HG03280 (cell line): Measurements from ENCODE around the gene ASB6.
A peak's percentile ranks its signal among the peaks of the same experiment; 100 is the strongest.

ENCODE experiments used
- ATAC-seq: cut with Tn5 transposase; IDR thresholded peaks from one replicate; pipeline ENCODE4 v1.9.1; 2021; ENCODE audit warnings: mild to moderate bottlenecking, moderate library complexity; ENCODE audit not compliant: unreplicated experiment

Gene ASB6

DNA sequence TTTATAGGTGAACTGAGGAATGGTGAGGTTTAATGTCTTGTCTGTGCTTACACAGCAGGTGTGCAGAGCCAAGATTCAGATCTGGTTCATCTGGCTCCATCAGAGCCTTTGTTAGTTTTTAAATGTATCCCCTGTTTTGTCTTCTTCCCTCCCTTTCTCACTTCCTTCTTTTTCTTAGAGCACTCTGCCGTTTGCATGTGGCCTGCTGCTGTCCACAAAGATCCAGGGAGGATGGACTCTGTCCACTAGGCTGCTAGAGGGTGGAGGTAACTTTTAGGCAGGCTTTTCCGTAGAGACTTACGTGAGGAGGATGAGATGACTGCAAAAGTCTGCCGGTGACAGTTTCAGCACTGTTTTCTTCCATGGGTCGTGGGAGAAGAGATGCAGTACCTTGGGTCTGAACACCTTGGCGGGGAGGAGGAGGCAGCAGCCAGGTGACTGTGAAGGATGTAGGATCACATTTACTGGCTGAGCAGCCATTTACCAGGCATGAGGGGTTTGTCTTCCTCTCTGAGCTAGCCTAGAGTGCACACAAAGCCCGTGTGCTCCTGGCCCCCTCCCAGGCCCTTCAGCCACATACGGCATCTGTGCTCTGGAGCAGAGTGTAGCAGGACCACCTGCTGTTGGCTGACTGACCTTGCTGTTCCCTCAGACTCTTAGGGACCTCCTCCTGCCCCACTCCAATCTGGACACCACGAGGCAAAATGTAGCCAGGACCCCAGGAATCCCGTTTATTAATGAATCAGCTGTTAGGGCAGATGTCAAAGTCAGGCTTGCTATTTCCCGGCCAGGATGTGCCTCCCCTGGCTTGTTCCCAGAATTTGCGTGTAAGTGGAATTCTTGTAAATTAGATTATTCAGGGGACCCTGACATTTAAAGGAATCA is 14.2 kb downstream of the ASB6 start:
- no peak for ATAC-seq

DNA sequence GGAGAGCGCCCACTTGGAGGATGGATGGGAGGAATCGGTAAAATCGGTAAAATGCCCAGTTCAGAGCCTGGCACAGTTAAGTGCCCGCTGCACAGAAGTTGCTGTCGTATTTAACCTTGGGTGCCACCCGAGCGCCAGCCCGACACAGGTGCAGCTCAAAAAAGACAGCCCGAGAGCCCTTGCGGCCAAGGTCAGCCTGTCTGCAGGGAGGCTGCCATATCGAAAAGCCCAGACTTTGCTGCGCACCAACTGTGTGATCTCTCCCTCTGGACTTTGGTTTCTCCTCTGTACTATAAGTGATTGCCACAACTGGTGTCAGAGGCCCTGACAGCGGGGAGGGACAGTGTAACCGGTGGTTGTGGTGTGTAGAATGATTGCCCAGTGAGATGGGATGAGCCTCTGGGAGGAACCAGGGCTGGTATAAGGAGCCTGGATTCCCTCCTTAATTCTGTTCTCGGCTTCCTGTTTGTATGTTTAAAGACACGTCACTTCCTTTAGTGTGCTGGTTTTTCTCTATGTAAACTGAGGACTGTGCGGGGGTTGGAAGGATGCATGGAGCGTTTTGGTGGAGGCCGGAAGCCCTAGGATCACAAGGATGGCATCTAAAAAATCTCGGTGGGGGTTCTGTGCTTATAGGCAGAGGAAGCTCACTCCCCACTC is 15.2 kb downstream of the ASB6 start:
- peak; percentile 26 for ATAC-seq

DNA sequence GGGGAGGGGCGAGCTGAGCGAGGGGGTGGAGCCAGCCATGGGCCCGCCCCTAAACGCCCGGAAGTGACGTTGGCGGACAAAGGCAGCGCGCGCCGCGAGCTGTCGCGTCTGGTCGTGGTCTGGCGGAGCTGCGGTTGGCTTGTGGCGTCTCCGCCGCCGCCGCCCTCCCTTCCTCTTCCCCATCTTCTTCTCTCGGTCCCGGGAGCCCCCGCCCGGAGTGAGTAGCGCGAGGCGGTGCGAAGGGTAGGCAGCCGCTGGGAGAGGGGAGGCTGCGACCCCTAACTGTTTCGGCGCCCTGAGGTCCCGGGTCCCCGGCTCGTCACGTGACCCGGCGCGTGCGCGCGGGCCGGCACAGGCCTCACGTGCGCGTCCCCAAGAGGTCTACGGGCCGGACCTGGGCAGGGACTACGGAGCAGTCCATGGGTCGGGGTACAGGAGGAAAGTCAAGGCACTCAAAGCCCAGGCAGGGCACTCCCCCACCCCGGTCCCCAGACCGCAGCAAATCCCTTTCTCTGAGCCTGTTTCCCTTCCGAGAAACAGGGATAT is 15.8 kb downstream of the ASB6 start, which contains the start of gene NTMT1:
Gene NTMT1, plus strand, starts transcription at position 85 of the 546 bp plus-strand sequence. CDS start 6,541 bp downstream, outside the sequence.
- ATAC-seq, result peak; percentile 76

DNA sequence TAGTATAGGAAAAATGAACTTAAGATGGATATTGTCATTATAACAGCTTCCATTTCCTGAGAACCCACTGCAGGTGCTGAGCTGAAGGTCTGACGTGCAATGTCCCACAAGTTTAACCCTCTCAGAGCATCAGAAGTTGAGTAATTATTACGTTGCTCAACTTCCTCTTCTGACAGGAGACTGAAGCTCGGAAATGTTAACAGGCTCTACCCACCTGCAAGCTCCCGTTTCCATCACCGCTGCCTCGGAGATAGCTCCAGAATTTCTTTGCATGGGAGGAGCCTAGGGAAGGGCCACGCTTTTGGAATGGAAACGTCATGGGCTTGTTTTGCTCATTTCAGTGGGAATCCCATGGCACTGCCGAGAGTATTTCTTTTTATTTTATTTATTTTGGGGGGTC is 17.0 kb downstream of the ASB6 start:
- ATAC-seq, result no peak

DNA sequence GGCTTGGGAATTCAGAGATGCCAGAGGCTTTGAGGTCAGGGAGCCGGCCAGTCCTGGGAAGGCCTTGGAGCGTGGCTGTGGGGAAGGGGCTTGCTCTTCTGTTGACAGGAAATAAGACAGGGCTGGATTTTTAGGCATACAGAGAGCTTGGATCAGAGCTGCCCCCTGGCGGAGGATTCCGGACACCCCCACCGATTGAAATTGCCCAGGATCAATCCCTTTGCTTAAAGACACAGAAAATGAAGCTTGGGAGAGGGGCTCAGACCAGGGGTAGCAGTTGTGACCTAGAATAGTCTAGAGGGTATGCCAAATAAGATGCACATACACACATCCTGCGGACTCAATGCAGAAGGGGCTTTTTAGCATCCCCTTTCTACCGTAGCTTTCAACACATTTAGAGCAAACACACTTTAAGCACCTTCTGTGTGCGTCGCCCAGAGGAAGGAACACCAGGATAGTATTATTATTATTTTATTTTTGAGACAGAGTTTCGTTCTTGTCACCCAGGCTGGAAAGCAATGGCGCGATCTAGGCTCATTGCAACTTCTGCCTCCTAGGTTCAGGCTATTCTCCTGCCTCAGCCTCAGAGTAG is 17.7 kb downstream of the ASB6 start:
- no peak for ATAC-seq

DNA sequence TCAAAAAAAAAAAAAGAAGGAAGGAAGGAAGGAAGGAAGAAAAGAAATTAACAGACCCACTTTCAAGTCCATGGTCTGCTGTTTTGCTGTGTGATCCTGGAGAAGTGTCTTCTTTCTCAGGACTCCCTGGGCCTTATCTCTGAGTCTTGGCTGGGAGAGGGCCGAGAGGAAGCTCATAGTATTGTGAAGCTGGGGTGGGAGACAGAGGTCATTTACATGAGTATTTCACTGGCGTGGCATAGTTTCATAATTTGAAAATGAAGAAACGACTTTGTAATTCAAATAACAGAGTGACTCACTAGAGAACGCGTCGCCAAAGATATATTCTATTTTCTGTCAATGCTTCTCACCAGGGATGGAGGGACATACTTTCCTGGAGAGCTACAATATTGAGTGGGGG is 18.6 kb downstream of the ASB6 start:
- ATAC-seq, result no peak

DNA sequence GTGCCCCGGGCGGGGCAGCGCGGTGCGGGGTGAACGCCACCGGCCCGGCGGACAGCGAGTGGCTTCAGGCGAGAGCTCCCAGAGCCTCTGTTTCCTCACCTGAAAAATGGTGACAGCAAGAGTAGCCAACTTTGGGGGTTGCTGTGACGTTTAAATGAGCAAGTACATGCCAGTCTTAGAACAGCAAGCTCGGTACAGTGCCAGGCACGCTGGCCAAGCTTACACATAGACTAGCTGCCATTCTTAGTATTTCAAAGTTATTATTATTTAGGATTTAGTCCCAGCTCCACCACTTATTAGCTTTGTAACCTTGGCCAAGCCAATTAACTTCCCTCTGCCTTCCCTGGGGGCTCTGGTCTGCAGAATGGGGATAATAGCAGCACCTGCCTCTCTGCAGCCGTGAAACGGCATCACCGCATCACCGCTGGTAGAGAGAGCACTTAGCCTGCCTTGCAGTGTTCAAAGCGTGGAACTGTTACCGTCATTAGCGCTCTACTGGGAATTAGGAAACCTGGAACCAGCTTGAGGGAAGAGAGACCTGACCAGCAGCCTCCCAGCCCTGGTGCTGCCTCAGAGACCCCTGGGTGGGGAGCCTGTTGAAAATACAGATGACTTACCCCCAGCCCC is 21.2 kb downstream of the ASB6 start, which contains the start of gene C9orf50:
Gene C9orf50, minus strand, starts transcription at position 433 of the 627 bp plus-strand sequence. CDS start 527 bp downstream, outside the sequence.
- ATAC-seq, result no peak

DNA sequence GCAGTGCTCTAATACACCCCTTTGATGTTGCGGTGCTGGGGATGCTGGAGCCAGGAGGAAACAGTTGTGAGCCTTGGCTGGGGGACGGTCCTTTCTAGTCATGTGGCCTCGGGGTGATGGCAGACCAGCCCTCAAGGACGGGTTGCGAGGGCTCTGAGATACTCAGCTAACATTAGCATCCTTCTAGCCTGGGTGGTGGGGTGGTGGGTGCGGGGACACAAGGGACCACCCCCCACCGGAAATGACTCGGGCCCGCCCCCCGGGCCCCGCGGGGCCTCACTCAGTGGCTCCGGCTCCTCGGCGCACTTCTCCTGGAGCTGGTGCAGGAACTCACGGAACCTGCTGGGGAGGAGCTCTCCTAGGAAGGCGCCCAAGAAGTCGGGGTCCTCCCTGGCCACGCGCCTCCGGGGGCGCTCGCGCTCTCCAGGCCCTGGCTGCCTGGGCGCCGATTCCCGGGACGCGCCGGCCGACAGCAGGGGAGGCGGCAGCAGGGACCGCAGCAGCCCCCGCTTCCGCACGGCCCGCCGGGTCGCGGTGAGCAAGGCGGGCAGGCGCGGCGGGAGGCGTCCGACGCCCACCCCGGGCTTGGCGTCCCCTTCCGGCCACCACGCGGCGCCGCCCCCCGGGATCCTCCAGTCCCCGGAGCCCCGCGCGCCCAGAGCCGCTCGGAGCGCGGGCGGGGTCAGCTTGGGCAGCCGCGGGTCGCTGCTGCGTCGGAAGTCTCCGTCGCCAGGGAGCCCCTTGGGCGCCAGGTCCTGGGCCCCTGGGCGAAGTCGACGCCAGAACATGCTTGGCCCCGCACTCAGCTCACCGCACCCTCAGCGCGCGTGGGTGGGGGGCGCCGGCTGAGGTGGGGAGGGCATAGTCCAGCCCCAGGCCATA is 21.9 kb downstream of the ASB6 start:
- no peak for ATAC-seq

DNA sequence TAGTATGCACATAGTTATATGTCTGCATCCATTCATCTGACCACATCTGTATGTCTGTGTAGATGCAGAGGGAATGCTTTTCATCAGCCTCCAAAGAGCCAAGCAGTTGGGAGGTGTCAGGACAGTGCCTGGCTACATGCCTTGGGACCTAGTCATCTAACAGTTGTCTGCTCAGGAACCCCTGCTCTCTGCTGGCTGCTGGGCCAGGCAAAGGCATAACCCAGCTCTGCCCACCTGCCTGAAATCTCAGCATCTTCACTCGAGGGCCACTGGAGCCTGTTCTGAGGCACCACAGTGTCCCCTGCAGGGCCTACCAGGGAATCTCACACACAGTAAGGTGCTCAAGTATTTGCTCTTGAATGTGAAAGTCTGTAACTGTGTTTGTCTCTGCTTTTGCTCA is 24.8 kb downstream of the ASB6 start:
- ATAC-seq, result no peak

DNA sequence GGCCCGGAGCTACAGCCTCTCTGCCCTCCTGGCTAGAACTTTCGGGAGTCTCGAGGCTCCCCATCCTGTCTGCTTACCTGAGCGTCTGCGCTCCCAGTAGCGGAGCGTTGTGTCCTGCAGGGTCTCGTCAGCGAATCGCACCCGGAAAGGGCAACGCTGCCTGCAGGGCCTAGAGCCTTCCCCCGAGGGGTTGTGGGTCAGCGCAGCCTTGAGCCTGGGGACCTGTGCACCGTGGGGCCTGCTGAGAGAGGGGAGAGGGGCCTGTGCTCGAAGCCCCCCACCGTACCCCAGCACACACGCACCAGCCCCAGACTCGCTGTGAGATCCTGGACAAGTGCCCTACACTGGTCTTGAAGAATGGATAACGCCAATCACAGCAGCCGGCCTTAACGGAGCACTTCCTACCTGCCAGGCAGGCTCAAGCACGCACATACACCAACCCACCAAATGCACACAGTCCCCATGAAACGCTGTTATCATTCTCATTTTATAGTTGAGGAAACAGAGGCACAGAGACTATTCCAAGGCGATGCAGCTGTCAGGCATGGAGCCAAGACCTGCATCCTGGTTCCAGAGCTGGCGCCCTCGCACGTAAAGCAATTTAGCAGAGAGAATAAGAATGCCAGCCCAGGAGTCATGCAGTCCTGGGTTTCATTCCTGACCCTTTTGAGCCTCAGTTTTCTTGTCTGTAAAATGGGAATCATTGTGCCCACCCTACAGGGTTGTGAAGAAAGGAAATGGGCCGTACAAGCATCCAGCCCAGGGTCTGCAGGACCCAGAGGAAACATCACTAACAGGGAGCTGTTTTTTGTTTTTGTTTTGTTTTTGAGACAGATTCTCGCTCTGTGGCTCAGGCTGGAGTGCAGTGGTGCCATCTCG is 26.3 kb downstream of the ASB6 start:
- ATAC-seq, result no peak

DNA sequence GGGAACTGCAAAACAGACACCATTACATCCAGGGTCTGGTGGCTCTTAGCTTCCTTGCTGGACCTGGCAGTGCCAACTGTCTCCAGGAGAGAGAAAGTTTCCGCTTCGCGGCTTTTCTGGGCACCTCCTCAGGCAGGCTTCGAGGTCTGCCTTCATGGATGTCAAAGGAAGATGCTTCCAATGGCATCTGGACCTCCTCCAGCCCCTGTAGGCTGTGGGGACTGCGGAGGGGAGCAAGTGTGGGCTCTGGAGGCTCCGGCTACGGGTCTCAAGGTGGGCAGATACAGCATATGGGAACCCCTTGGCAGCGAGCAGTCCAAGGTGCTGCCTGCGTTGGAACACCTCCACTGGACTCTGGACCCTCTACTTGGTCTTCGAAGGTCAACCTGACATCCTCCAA is 27.0 kb downstream of the ASB6 start:
- no peak for ATAC-seq

DNA sequence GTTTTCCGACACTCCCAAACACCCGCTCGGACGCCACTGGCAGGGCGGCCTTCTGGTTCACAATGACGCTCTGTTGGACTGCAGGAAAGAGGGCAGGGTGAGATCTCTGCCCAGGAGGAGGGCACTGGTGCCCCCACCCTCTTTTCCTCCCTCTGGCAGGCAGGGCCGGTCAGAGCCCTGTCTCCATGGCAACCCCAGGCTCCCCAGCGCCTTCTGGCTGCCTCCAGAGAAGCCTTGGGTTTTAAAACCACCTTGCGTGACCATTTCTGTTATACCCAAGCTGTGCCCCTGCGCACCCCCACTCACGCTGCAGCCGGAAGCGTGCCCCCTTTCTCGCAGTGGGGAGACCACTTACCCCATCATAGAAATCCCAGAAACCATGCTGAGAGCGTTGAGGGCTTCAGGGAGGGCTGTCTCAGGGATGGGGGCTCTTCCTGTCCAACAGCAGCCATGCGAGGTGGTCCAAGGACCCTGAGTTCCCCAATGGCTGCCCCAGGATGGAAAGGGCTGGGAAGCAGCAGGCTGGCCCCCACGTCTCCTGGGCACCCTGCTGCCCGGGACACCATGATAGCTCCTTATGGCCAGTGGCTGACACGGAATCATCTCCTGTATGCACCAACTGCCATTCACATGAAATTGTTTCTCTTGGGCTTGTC is 28.3 kb downstream of the ASB6 start:
- ATAC-seq, result no peak

DNA sequence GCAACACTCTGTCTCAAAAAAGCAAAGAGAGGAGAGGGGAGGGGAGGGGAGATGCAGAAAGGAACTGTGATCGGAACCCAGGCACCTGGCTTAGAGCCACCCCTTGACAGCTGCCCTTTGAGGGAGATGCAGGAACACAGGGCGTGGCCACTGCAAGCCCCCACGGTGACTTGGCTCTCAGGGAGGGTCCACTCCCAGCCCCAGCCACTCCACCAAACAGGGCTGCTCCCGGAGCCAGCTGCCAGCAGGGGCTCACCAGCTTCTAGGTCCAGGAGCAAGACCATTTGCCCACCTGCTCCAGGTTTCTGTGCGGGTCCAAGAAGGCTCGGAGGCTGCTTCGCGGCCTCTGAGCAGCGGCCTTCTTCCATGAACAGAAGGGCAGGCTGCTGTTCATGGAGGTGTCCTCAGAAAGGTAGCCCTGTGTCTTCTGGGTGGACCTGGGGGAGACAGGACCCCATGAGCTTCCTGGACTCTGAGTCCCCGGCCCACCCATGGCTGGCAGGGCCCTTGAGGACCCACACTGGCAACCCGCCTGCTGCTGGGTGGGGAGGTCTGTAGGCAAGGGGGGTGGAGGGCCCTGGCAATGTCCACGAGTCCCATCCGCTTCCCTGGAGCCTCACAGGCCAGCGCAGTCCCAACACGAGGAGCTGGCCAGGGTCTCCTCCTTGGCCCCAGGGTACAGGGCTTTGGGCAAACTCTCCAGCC is 29.0 kb downstream of the ASB6 start:
- no peak for ATAC-seq

DNA sequence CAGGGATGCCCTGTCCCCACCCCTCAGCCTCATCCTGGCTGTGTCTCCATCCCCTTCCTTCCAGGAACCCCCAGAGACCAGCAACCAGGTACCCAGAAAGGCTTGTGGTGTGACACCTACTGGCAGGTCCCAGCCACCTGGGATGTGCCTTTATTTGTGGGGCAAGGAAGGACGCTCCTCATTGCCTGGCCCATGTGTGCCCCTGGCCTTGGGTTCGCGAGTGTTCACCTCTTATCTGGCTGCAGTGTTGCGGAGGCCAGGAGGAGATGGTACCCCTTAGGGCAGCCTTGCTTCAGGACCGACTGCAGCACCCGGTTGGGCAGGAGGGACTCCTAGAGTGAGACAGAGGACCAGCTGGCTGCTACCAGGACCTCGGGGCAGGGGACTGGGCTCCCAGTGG is 29.8 kb downstream of the ASB6 start:
- no peak for ATAC-seq

DNA sequence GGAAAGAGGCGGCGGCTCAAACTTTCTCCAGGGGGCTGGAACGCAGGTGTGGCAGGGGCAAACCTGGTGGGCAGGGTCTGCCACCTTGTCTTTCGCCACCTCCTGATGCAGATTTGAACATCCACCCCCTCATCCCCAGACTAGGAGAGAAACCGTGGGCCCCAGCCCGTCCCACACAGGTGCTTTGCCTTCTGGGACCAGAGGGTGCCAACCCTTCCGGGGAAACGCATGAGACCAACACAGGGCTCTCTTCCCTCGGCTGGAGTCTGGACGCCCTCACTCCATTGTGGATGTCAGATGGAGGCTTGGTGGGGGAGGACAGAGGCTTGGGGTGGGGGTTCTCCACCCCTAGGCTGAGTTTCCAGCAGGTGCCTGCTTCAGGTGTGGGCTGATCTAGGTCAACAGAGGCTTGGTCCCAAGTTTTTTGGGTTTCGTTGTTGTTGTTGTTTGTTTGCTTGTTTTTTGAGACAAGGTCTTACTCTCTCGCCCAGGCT is 30.6 kb downstream of the ASB6 start:
- ATAC-seq, result no peak

DNA sequence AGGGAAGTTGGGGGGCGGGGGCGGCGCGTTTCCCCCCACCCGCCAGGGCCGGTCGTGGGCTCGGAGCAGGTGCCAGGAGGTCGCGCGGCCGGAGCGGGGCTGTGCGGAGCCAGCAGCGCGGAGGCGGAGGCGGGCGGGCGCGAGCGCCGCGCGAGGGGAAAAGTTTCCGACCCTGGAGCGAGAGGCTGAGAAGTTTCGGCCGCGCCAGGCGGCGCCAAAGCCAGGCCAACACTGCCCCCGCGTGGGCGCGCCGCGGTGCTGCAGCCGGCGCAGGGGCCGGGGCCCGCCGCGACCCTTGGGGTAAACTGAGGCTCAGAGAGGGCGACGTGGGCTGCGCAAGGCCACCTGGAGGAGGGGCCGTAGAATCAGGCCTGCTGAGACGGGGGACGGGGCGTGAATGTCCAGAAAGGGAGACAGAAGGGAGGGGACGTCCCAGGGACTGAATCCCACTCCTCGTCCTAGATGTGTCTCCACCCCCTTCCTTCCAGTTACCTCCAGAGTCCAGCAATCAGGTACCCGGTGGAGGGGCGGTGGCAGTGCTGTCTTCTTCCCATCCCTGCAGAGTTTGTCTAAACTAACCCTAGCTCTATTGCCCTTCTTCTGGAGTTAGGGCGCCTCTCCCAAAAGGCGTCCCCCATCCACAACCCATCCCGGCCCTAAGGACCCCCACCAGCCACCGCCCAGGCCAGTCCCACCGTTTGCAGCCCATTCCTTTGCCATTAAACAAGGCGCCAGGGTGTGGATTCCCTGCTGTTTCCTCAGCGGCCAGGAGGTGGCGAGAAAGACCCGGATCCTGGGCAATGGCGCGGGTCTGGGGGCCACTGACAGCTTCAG is 31.3 kb downstream of the ASB6 start:
- peak; percentile 51 for ATAC-seq

DNA sequence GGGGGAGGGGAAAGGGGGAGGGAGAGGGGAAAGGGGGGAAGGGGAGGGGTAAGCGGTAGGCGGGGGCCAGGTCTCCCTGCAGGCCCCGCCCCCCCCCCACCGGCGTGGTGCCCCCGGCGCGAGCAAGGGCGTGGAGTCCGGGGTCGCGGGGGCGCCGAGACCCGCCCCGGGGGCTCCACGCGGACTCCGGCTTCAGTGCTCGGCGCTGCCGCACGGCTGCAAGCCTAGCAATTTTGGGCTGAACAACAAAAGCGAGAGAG is 31.8 kb downstream of the ASB6 start:
- ATAC-seq, result no peak
